ENCODE data around the gene ATAT1. TPM values are rescaled to one million over a fixed set of nuclear protein-coding genes. Genes with fewer than 3 reads are reported as not detected.
"Not testable (repeated sequence)": the region's sequence is repeated elsewhere in the genome, so short reads cannot be mapped to it uniquely, and the experiment has no call there.

The ATAT1 gene
- total RNA-seq, 1 donor: 4.7 TPM

DNA sequence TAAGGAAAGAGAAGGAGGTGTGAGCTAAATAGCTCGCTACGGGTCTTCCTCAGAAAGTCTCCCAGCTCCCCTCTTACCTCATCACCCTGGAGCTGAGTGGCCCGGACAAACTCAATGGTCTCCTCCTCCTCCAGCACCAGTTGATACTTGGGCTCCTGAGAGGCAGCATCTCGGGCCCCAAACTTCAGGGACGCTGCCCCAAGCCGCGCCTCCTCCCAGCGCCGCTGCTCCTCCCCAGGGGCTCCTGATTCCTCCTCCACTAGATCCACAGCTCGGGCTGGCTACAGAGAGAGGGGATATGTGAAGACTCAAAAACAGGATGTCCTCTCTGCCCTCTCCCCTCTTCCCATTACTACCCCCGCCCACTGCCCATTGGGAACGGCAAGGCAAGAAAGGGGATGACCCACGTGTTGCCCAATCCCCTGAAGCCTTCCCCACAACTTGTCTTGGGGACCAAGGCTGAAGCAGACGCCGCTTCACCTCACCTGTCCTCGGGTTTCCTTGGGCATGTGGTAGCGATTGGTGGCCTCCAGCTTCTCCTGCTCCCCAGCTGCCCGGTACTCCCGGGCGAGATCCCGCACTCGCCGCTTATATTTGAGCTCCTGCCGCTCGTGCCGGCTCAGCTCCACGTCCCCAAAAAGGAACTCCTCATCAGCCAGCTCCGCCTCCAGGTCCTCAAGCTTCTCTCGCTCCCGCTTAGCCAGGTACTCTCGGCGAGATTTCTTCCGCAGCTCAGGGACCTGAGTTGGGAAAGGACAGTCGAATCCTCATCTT lies 38.5 kb downstream of the ATAT1 start:
- no peak overlapping the region for H3K4me2 ChIP-seq (ENCODE audit: insufficient read depth, low read length)
- H3K27me3 ChIP-seq (ENCODE audit: insufficient read depth, low read length): no peaks in the 10 kb centered on the region
- DNase-seq (ENCODE audit: insufficient read length, low spot score, missing footprints): peak; percentile 50
- H3K27ac ChIP-seq (ENCODE audit: low read depth, low read length): no peak overlapping the region
- no peaks in the 10 kb centered on the region for H3K9me3 ChIP-seq (ENCODE audit: low read depth, low read length)
- H3K4me1 ChIP-seq (ENCODE audit: insufficient read depth, low read length): no peaks in the 10 kb centered on the region
- H2AFZ ChIP-seq (ENCODE audit: low read length): no peak overlapping the region
- H3K36me3 ChIP-seq (ENCODE audit: insufficient read depth, low read length): peaks cover 69% of the 10 kb centered on the region
- H4K20me1 ChIP-seq (ENCODE audit: insufficient read depth, low read length): peaks cover 5% of the 10 kb centered on the region
- H3K79me2 ChIP-seq (ENCODE audit: insufficient read depth, low read length): peaks cover 7% of the 10 kb centered on the region
- H3K4me3 ChIP-seq (ENCODE audit: insufficient read depth, low read length): no peak overlapping the region
- TF ChIP-seq, protein P1, sequence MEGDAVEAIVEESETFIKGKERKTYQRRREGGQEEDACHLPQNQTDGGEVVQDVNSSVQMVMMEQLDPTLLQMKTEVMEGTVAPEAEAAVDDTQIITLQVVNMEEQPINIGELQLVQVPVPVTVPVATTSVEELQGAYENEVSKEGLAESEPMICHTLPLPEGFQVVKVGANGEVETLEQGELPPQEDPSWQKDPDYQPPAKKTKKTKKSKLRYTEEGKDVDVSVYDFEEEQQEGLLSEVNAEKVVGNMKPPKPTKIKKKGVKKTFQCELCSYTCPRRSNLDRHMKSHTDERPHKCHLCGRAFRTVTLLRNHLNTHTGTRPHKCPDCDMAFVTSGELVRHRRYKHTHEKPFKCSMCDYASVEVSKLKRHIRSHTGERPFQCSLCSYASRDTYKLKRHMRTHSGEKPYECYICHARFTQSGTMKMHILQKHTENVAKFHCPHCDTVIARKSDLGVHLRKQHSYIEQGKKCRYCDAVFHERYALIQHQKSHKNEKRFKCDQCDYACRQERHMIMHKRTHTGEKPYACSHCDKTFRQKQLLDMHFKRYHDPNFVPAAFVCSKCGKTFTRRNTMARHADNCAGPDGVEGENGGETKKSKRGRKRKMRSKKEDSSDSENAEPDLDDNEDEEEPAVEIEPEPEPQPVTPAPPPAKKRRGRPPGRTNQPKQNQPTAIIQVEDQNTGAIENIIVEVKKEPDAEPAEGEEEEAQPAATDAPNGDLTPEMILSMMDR (IDR thresholded peaks at IDR 0.05; ENCODE audit: extremely low read depth, low read depth, low read length): no peak

- not testable (repeated sequence) for H3K9me3 ChIP-seq (ENCODE audit: low read depth, low read length); H3K4me1 ChIP-seq (ENCODE audit: insufficient read depth, low read length); H2AFZ ChIP-seq (ENCODE audit: low read length); H3K27me3 ChIP-seq (ENCODE audit: insufficient read depth, low read length); H3K4me3 ChIP-seq (ENCODE audit: insufficient read depth, low read length); H3K4me2 ChIP-seq (ENCODE audit: insufficient read depth, low read length); H3K27ac ChIP-seq (ENCODE audit: low read depth, low read length); H4K20me1 ChIP-seq (ENCODE audit: insufficient read depth, low read length)
- peak; percentile 73 for DNase-seq (ENCODE audit: insufficient read length, low spot score, missing footprints)
- Histone ChIP-seq H3K36me3 (ENCODE audit: insufficient read depth, low read length) (peaks cover 72% of the 10 kb centered on the region), H3K79me2 (ENCODE audit: insufficient read depth, low read length) (peaks cover 17% of the 10 kb centered on the region)
Observed at GRCh38 chr6:30666300-30666699, 39.6 kb downstream of the ATAT1 start.

GRCh38 chr6:30670760-30671527 lies 44.3 kb downstream of the ATAT1 start:
- no peak overlapping the region for H3K4me2 ChIP-seq (ENCODE audit: insufficient read depth, low read length)
- peaks cover 33% of the 10 kb centered on the region for H3K79me2 ChIP-seq (ENCODE audit: insufficient read depth, low read length)
- H3K4me3 ChIP-seq (ENCODE audit: insufficient read depth, low read length): no peak overlapping the region
- TF ChIP-seq, protein P1 (IDR thresholded peaks at IDR 0.05; ENCODE audit: extremely low read depth, low read depth, low read length): peak; percentile 24
- DNase-seq (ENCODE audit: insufficient read length, low spot score, missing footprints): peak; percentile 62
- H2AFZ ChIP-seq (ENCODE audit: low read length): no peak overlapping the region
- H3K27me3 ChIP-seq (ENCODE audit: insufficient read depth, low read length): no peaks in the 10 kb centered on the region
- peaks cover 35% of the 10 kb centered on the region for H3K36me3 ChIP-seq (ENCODE audit: insufficient read depth, low read length)
- H4K20me1 ChIP-seq (ENCODE audit: insufficient read depth, low read length): peaks cover 14% of the 10 kb centered on the region
- no peaks in the 10 kb centered on the region for H3K9me3 ChIP-seq (ENCODE audit: low read depth, low read length)
- H3K27ac ChIP-seq (ENCODE audit: low read depth, low read length): no peak overlapping the region
- peaks cover 10% of the 10 kb centered on the region for H3K4me1 ChIP-seq (ENCODE audit: insufficient read depth, low read length)

- H3K9me3 ChIP-seq (ENCODE audit: low read depth, low read length): no peaks in the 10 kb centered on the region
- H3K79me2 ChIP-seq (ENCODE audit: insufficient read depth, low read length): peaks cover 43% of the 10 kb centered on the region
- no peaks in the 10 kb centered on the region for H3K27me3 ChIP-seq (ENCODE audit: insufficient read depth, low read length)
- peaks cover 10% of the 10 kb centered on the region for H3K4me1 ChIP-seq (ENCODE audit: insufficient read depth, low read length)
- peak within 1 kb of the TSS; percentile 93 for H3K4me2 ChIP-seq (ENCODE audit: insufficient read depth, low read length)
- H3K4me3 ChIP-seq (ENCODE audit: insufficient read depth, low read length): peak within 1 kb of the TSS; percentile 92
- peaks cover 37% of the 10 kb centered on the region for H3K36me3 ChIP-seq (ENCODE audit: insufficient read depth, low read length)
- H4K20me1 ChIP-seq (ENCODE audit: insufficient read depth, low read length): peaks cover 22% of the 10 kb centered on the region
- peak within 1 kb of the TSS; percentile 83 for H2AFZ ChIP-seq (ENCODE audit: low read length)
- TF ChIP-seq, protein P1 (IDR thresholded peaks at IDR 0.05; ENCODE audit: extremely low read depth, low read depth, low read length): peak; percentile 99
- peak within 1 kb of the TSS; percentile 70 for H3K27ac ChIP-seq (ENCODE audit: low read depth, low read length)
- DNase-seq (ENCODE audit: insufficient read length, low spot score, missing footprints): peak; percentile 95
Observed at GRCh38 chr6:30672445-30673253, 46.0 kb downstream of the ATAT1 start, which contains the start of gene DHX16. Gene DHX16 (minus strand): TSS chr6:30673006. CDS start chr6:30672841, 165 bp downstream.
